Endodermal cell (in vitro differentiated cells): ENCODE data around the gene PRDM12. TPM values are rescaled to one million over a fixed set of nuclear protein-coding genes. Genes with fewer than 3 reads are reported as not detected.

Experiments used
- DNase-seq: peaks from one replicate; pipeline ENCODE4 v3.0.0-alpha.2; 2017
- H3K27ac ChIP-seq: 2 replicates; pipeline ENCODE4 v1.5.1; 2013; ENCODE audit warnings: mild to moderate bottlenecking, low read depth, low read length, moderate library complexity
- H3K27me3 ChIP-seq: 2 replicates; pipeline ENCODE4 v1.6.1; 2013; ENCODE audit warnings: mild to moderate bottlenecking, low read length, moderate library complexity; ENCODE audit not compliant: insufficient read depth, control insufficient read depth, poor library complexity, severe bottlenecking
- H3K36me3 ChIP-seq: 2 replicates; pipeline ENCODE4 v1.7.0; 2013; ENCODE audit warnings: mild to moderate bottlenecking, low read length, moderate library complexity; ENCODE audit not compliant: control insufficient read depth, insufficient read depth
- H3K4me1 ChIP-seq: one replicate; pipeline ENCODE4 v1.7.0; 2013; ENCODE audit warnings: low read length; ENCODE audit not compliant: control insufficient read depth, insufficient read depth
- H3K4me3 ChIP-seq: 2 replicates; pipeline ENCODE4 v1.5.1; 2013; ENCODE audit warnings: mild to moderate bottlenecking, low read length, moderate library complexity
- H3K9ac ChIP-seq: 2 replicates; pipeline ENCODE4 v1.6.1; 2013; ENCODE audit warnings: mild to moderate bottlenecking, low read length, moderate library complexity; ENCODE audit not compliant: poor library complexity, severe bottlenecking; ENCODE audit errors: extremely low read depth
- H3K9me3 ChIP-seq: 2 replicates; pipeline ENCODE4 v1.6.1; 2013; ENCODE audit warnings: mild to moderate bottlenecking, low read length, moderate library complexity; ENCODE audit not compliant: control insufficient read depth
- H3K27ac Mint-ChIP-seq: 2 replicates; pipeline ENCODE4 v1.8.0; 2020; ENCODE audit warnings: mixed read lengths
- H3K27me3 Mint-ChIP-seq: 2 replicates; pipeline ENCODE4 v1.8.0; 2021; ENCODE audit warnings: mild to moderate bottlenecking, mixed read lengths; ENCODE audit not compliant: insufficient read depth
- H3K36me3 Mint-ChIP-seq: 2 replicates; pipeline ENCODE4 v1.8.0; 2020; ENCODE audit warnings: low read depth, mixed read lengths
- H3K4me1 Mint-ChIP-seq: 2 replicates; pipeline ENCODE4 v1.8.0; 2020; ENCODE audit warnings: mixed read lengths
- H3K4me3 Mint-ChIP-seq: 2 replicates; pipeline ENCODE4 v1.8.0; 2020; ENCODE audit warnings: mild to moderate bottlenecking, moderate library complexity, mixed read lengths
- H3K9me3 Mint-ChIP-seq: 2 replicates; pipeline ENCODE4 v1.8.0; 2020; ENCODE audit warnings: mild to moderate bottlenecking, mixed read lengths
- WGBS, 2 experiments: methylation state at CpG; one replicate each; pipeline versions ENCODE4 v1.1.5 to v1.1.7; 2013; ENCODE audit warnings: missing lambda C conversion rate in 2 of 2, mixed read lengths in 1 of 2; ENCODE audit not compliant: insufficient coverage in 1 of 2, insufficient read length in 1 of 2; 5-methylcytosine and 5-hydroxymethylcytosine counted together
- total RNA-seq, 2 donors: library from RNA; stranded (reverse); fragmentation: NEBNext Ultra II Directional in 1 of 2; extraction: Animal tissue kit (Norgen Biotek cat#: 25700) in 1 of 2; gene quantifications; 2 replicates in 1 of 2; 3 replicates in 1 of 2; pipeline ENCODE4 v1.2.1, GENCODE V29; 2021
- TF ChIP-seq, protein P1 (sequence below): fragments of 200-600 bp; sonication (generic); conservative IDR thresholded peaks from 2 replicates; pipeline ENCODE4 v1.5.0; 2021; ENCODE audit warnings: antibody characterized with exemption, mild to moderate bottlenecking

Gene PRDM12
- total RNA-seq, 2 donors from 2014 or later, result not detected

DNA sequence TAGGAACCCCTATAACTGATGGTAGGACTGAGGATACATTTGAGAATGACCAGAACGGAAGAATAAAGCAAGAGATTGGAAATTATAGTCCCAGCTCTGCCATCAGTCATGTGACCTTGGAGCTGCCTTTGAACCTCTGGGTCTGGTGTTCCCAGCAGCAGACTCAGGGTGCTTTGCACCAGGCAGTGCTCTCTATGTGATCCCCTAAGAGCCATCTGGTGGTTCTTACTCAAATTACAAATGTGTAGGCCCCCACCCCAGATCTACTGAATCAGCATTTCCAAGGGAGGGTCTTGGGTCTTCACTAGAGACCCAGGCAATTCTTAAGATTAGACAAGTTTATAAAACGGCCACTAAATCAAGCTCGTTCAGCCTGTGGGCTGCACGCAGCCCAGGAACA, 40.2 kb upstream of the PRDM12 start:
- H3K27ac ChIP-seq, result no peak overlapping the region
- TF ChIP-seq, protein P1, sequence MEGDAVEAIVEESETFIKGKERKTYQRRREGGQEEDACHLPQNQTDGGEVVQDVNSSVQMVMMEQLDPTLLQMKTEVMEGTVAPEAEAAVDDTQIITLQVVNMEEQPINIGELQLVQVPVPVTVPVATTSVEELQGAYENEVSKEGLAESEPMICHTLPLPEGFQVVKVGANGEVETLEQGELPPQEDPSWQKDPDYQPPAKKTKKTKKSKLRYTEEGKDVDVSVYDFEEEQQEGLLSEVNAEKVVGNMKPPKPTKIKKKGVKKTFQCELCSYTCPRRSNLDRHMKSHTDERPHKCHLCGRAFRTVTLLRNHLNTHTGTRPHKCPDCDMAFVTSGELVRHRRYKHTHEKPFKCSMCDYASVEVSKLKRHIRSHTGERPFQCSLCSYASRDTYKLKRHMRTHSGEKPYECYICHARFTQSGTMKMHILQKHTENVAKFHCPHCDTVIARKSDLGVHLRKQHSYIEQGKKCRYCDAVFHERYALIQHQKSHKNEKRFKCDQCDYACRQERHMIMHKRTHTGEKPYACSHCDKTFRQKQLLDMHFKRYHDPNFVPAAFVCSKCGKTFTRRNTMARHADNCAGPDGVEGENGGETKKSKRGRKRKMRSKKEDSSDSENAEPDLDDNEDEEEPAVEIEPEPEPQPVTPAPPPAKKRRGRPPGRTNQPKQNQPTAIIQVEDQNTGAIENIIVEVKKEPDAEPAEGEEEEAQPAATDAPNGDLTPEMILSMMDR, result peak; percentile 52
- Mint-ChIP-seq H3K36me3 (peaks cover 71% of the 10 kb centered on the region), H3K27ac (no peak overlapping the region), H3K27me3 (no peaks in the 10 kb centered on the region), H3K4me3 (no peak overlapping the region), H3K4me1 (peaks cover 11% of the 10 kb centered on the region), H3K9me3 (no peaks in the 10 kb centered on the region)
- WGBS, 2 experiments, result 94 to 100% methylated on average over 1 to 4 of the region's 4 CpGs
- H3K36me3 ChIP-seq, result peaks cover 93% of the 10 kb centered on the region
- no peaks in the 10 kb centered on the region for H3K9me3 ChIP-seq
- H3K4me1 ChIP-seq, result no peaks in the 10 kb centered on the region
- no peak overlapping the region for H3K9ac ChIP-seq
- DNase-seq, result no peak
- no peak overlapping the region for H3K4me3 ChIP-seq
- no peaks in the 10 kb centered on the region for H3K27me3 ChIP-seq

DNA sequence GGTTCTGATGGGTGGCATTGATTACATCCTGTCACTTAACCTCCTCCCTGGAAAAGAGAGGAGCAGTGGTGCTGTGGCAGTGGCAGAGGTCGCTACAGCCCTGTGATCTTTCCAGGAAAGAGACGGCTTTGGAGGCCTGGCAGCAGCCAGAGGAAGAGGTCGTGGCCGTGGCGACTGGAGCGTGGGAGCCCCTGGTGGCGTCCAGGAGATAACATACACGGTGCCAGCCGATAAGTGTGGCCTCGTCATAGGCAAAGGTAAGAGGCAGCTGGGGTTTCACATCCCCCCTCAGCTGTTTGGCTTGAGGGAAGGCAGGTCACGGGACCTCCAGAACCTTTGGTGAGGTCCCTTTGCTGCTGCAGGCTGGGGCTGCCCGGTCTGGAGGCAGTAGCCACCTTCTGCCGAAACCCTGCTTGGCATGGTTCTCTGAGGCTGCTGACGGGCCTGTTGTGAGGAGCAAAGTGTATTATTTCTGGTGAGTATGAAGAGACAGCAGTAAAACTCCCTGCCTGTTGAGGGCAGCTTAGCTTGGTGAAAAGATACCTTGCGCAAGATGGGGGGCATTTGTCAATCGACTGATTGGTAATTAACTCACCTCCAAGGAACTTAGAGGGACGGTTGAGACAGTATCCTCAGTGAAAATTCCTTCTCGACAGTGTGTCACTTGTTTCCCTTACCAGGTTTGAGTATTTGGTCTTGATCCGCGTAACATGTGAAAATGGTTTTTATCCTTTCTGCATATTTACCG, 38.0 kb upstream of the PRDM12 start:
- Mint-ChIP-seq H3K27me3 (no peaks in the 10 kb centered on the region), H3K4me3 (no peak overlapping the region), H3K4me1 (peaks cover 11% of the 10 kb centered on the region), H3K27ac (no peak overlapping the region), H3K36me3 (peaks cover 64% of the 10 kb centered on the region), H3K9me3 (no peaks in the 10 kb centered on the region)
- Histone ChIP-seq H3K9me3 (no peaks in the 10 kb centered on the region), H3K4me3 (no peak overlapping the region), H3K4me1 (no peaks in the 10 kb centered on the region), H3K36me3 (peaks cover 93% of the 10 kb centered on the region), H3K27me3 (no peaks in the 10 kb centered on the region), H3K27ac (no peak overlapping the region), H3K9ac (no peak overlapping the region)
- DNase-seq, result peak; percentile 64
- TF ChIP-seq, protein P1, result peak; percentile 49
- WGBS, 2 experiments, result 92 to 95% methylated on average over 20 to 21 of the region's 21 CpGs

DNA sequence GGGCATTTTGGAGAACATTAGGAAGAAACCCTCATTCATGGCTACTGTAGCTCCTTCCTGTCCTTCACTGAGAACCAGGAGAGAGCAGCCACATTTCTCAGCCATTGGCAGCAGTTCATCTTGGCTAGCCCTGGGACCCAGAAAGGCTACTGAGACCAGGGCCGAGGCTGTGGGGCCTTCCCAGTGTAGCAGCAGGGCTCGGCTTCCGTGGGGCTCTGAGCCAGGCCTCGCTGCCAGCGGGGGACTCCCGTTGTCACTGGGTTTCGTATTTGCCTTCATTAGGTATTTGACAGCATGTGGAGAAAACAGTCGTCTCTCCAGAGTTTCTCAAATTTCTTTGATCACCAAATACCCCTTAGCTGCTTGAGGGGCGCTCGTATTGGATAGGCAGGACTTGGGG, 37.3 kb upstream of the PRDM12 start:
- Histone ChIP-seq H3K9ac (no peak overlapping the region), H3K4me3 (no peak overlapping the region), H3K4me1 (no peaks in the 10 kb centered on the region), H3K27me3 (no peaks in the 10 kb centered on the region), H3K27ac (no peak overlapping the region), H3K9me3 (no peaks in the 10 kb centered on the region), H3K36me3 (peaks cover 94% of the 10 kb centered on the region)
- Mint-ChIP-seq H3K4me1 (peaks cover 11% of the 10 kb centered on the region), H3K9me3 (no peaks in the 10 kb centered on the region), H3K4me3 (no peak overlapping the region), H3K27ac (no peak overlapping the region), H3K36me3 (peaks cover 70% of the 10 kb centered on the region), H3K27me3 (no peaks in the 10 kb centered on the region)
- no peak for DNase-seq
- WGBS, 2 experiments, result 80 to 94% methylated on average over 10 of the region's 10 CpGs
- TF ChIP-seq, protein P1, result no peak
